ENCODE measurements around the gene SLC39A11.

Gene SLC39A11

DNA sequence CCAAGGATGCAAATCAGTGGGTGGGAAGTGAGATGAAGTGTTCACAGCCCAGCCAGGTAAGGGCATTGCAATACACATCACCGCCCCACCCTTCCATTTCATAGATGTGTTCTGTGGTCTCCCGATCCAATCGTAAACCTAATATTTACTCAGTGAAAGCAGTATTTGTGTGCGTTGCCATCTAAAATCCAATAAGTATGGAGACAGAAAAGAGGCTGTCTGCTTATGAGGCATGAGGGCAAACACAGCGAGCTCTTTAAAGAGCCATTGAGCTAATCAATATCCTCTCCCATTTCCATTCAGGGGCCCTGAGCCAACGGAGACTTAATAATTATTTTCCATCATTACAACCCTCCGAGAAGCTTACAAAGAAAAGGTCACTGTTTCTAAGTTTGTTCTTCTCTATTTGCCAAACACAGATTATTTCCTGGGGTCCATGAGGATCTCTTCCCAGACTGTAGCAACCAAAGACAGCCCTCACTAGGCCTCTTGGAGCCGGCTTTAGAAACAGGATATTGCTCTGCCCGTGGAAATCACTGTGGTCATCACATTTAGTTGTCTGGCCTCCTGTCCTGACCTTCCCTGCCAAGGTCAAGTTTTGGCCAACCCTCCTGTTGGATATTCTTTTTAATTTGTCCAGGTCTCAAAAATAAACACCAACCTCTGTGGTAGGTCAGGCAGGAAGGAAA is 120.1 kb downstream of the SLC39A11 start:
- DNase-seq: no peak

DNA sequence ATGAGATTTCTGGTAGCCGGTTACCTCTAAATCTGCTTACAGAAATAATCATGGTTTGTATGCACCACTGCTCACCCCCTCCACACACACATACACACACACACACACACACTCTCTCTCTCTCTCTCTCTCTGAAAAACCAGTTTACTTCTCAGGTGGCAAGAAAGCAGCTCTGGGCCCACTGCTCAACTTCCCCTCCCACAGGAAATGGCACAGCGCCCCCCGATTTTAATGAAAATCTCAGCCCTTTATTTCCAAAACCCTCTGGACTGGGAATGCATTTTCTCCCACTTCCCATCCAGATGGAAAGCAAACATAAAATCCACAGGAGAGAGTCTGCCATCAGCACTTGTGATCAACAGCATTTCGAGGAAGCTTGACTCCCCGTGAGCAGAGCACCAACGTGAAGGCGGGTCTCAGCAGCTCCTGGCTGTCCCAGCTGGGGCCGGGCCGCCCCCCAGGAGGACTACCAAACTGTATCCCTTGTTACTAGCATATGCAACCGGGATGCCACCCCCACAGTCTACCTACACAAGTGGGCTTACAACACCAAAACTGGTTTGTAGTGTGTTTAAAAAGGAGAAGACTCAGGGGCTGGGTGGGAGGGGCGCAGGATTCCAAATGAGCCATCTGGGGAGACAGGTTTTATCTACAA is 121.1 kb downstream of the SLC39A11 start:
- DNase-seq: no peak

DNA sequence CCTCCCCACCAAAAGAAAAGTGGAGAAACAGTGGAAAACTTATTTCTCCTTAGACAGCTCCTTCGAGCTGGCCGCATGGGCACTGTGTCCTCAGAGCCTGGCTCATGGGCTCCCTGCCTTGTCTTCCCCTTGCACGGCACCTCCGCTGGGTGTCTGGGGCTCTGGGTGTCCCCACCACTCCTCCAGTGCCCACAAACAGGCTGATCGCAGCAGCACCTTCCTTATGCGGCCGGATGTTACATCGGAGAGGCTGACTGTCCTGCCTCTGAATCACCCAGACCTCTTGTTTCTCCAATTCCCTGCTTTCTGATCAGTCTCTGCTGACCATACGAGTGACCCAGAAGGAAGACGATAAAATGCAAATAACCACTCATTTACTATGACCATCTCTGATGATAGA is 121.7 kb downstream of the SLC39A11 start:
- no peak for DNase-seq

DNA sequence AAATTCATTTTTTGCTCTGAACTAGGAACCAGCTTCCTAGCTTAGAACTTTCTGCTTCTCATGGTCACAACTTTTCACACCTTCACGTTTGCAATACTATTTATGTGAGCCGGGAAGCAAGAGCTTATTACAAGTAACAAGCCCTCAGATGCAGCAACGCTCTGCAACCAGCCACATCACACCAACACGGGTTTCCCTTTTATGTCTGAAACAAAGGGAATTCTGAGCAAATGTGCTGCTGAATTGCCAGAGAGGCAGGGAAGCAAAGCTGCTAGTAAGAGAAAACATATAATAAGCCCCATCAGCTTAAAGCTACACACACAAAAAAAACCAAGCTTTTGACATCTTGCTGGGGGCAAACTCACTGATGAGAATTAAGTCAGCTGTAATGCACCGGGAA is 122.2 kb downstream of the SLC39A11 start:
- no peak for DNase-seq

DNA sequence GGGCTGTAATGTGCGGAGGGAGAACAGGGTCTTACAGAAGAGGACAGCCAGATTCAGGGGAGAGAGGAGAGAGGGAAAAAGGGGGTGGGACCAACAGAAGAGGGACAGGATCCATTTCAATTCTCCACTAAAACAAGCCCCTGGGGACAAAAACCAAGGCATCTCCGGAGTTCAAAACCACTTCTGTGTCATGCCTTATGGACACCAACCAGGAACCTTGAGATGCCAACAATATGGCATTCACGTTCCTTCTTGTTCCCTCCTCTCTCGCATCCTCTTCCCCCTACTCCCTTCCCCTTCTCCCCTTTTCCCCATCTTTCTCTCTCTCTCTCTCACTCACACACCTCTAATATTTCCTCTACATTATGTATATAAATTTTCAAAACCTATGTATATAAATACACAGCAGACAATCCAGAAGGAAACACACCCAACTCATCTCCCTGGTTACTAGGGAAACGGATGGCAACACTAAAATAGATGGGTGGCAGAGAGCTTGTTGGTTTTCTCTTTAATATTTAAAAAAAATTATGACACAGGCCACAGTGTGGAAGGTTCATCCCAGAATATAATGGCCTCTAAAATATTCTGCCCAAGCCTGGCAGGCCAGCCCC is 123.1 kb downstream of the SLC39A11 start:
- no peak for DNase-seq

DNA sequence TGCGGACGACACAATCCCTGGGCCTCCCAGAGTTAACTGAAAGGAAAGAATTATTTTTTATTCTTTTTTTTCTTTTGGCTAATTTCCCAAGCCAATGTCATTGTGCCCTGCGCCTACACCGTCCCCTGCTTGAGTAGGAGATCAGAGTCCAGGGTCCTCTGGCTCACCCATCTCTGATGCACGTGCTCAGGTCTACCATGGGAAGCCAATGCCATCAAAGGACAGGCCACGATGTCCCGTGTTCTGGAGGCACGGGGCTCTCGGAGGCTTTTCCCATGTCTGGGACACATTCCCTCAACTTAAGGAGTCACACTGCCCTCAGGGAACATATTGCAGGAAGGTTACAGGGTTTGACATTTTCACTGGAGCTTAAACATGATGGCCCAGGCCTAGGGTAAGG is 123.7 kb downstream of the SLC39A11 start:
- no peak for DNase-seq

DNA sequence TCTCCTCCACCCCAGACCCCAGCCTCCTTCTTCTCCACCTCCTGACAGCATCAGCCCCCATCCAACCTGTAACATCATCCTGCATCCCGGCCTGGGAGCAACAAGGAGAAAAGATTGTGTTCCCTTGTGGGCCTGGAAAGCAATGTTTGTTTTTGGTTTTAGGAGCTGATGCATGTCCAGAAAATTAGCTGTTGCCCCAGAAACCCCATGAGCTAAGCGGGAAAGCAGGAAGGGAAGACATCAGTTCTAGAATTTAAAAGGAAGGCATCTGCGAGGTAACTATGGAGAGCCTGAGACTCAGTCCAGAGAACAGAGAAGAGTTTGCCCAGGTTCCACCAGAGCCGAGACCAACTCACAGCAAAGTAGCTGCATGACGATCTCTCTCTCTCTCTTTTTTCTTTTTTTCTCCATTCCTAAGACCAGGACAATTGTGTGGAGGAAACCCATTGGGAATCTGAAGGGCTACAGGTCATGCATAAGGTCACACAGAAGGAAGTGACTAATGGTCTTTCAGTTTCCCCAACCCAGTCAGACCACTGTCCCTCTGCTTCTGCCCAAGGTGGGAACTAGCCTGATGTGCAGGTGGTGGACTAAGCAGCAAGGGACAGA is 124.4 kb downstream of the SLC39A11 start:
- no peak for DNase-seq

DNA sequence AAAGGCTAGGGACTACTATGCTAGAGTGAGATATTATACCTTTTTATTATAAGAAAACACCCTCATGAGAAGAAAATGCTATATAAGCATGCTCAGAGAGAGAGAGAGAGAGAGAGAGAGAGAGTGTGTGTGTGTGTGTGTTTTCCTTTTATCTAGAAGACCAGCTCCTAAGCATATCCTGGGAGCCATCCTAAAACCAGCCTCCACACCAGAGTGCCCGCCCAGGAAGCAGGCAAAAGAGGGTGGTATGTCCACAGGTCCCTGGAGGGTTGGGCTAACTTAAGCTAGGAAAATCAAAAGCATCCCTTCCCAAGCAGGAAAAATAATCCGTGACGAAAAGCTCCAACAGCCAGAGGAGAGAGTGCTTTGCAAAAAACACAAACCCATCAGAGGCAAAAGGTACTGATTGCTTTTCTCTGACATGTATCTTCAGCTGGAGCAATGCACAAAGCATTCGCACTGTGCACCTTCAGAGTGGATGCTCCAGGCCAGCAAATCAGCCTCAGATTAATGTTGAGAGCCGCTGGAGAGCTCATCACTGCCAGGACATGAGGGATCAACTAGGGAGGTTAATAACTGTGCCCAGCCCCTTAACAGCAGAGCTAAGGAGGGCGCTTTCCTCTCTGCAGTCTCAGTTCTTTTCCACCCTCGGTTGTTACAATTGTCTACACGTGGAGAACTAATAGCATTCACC is 125.1 kb downstream of the SLC39A11 start:
- no peak for DNase-seq

DNA sequence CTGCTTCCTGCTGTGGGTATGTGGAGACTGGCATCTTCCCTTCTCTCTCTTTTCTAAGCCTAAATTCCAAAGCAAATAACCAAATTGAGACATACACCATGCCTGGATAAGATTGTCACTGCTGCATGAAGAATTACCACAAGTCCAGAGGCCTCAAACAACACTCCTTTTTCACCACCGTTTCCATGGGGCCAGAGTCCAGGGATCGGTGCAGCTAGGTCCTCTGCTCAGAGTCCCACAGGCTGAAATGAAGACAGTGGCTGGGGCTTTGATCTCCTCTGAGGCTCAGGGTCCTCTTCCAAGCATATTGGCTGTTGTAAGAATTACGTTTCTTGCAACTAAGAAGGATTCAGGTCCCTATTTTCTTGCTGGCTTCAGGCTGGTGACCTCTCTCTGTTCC is 130.4 kb downstream of the SLC39A11 start:
- no peak for DNase-seq

DNA sequence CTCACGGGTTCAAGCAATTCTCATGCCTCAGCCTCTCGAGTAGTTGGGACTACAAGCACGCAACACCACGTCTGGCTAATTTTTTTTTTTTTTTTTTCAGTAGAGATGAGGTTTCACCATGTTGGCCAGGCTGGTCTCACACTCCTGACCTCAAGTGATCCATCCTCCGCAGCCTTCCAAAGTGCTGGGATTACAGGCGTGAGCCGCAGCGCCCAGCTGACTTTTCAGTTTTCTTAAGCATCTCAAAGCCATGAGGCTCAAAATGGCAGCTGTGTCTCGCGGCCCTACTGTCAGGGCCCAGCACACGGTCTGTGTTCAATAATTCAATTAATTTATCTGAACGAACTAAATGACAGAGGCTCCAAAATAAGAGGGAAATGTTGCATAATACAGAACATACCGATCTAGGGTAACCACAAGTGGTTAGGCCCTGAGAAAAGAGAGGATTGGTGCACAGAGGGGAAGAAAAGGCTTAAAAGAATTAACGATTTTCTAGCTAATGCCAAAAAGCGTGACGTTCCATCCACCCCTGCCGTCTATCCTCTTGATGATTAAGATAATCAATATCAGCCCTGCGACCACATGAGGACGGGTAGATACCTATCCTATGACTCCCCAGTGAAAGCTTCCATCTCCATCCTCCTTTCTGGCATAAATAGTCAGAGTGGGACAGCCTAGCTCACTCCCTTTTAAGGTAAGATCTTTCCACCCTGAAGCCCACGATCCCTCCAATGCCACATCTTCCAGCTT is 136.9 kb downstream of the SLC39A11 start:
- DNase-seq: no peak

DNA sequence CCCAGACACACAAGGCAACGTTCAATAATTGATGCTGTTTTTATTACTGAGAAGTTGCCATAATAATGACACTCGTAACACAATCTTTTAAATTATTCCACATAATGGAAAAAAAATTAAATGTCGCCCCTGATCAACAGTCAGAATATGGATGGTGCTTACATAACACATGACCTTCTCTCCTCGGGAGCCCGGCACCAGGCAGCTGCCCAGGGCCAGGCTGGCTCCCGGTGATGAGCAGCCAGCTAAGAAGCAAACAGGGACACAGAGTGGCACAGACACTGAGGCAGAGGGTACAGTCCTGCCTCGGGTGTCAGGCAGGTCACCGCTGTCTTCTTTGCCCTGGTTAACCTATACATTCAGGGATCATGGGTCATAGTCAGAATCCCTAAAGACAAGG is 137.9 kb downstream of the SLC39A11 start:
- no peak for DNase-seq

DNA sequence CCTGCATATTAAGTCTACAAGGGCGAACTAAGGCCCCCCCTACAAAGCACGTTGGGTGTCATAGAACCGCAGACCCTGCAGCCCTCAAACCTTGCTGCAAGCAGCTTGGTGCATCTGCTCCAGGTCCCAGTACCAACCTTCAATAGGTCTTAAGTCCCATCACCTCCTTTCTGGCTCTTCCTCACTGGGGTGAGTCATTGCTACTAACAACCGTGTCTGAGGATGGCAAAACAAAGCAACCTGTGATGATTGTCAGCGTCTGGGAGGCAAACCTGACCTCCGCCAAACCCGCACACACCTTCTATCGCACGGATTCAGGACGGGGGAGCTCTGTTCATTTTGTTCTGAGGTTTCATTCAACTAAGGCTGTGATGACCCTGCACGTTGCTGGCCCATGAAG is 138.9 kb downstream of the SLC39A11 start:
- DNase-seq: no peak

DNA sequence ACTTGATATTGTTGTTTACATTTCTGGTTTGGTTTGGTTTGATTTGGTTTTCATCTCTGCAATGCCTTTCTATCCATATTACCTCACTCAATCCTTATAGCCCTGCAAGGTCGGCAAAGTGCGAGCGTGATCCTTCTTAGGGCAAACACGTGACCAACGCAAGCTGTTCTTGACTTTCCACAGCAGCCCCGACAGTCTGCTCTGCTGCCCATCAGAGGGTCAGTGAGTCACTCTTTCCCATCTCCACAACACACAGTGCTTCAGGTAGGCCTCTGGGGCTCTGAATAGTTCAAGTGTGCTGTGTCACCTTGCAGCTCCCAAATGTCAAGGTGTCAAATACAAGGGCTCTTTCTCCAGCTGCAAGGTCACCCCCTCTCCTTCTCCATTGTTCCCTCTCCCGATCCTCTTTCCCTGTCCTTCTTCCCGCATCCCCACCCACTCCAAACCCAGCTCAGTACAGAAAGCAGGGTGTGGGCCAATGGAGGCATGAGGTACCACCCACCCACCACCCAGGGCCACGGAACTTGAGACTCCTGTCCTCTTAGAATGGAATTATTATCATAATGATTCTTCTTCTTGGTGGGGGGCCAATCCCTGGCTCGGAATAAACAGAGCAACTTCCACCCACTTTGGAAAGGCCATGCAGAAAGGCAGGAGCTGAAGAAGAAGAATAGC is 139.7 kb downstream of the SLC39A11 start:
- no peak for DNase-seq

DNA sequence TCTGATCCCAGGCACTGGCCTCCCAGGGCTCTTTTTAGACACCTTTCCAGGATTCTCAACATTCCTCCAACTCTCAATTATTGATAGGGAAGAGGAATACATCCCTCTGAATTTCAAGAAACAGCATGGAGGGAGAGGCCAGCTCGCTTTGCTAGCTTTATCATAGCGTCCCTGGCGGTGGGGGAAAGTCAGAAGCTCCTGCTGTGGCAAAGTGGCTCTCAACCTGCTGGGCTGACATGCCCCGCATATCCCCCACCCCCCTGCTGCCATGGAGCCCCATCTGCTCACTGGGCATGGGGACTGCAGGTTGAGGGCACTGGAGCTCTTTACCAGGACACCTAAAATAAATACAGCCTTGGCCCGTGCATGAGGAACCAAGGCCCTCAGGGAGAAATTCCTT is 140.3 kb downstream of the SLC39A11 start:
- DNase-seq: no peak

DNA sequence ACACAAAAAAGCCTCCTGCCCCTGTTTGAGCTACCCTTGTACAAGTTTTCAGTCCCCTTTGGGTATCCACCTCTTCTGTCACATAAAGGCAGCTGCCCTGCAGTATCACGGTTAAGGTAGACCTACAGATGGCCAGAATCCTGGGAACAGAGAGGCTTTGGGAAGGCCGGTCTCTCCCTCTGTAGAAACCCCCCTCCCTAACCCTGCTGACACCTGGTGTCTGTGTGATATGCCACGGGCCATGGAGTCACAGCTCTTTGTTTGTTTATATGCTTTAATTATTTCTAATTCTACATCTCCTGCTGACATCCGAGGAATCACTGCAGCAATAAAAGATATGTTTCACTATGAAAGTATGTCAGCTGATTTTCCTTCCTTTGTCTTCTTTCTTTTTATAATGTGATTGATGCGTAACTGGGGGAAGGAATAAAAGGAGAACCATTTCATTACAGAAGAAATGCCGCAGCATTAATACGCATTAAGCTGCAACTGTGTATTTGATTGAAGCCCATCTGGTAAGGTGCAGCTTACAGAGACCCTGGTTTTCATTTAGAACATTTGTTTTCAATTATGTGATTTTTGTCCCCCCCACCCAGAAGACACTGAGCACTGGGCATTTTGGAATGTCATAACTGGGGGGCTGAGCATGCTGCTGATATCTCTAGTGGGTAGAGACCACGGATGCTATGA is 142.1 kb downstream of the SLC39A11 start:
- no peak for DNase-seq

DNA sequence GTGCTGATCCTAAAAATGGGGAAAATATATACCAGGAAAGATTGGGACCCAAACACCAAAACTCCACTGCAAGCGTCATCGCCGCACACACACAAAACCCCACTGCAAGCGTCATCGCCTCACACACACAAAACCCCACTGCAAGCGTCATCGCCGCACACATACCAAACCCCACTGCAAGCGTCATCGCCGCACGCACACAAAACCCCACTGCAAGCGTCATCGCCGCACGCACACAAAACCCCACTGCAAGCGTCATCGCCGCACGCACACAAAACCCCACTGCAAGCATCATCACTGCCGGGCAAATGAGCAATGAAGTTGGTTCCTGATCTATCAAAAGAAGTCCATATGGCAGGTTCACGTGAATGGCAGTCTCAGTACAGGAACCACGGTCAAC is 144.4 kb downstream of the SLC39A11 start:
- no peak for DNase-seq

DNA sequence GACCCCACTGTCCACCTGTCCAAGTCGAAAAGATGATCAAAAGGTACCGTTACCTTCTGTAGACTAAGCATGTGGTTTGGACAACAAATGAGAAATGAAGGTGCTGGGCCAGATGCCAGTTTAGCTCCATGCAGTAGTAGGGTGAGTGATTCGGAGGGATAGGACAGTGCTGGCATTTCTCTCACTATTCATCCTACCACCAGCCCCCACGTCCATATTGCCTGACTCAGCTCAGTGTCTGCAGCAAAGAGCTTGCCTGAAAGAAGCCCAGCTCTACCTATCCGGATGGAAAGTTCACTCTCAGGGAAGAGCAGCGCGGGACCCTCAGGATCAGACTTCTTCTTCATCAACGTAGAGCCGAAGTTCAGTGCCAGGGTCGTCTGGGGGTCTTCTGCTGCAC is 145.0 kb downstream of the SLC39A11 start:
- DNase-seq: no peak

DNA sequence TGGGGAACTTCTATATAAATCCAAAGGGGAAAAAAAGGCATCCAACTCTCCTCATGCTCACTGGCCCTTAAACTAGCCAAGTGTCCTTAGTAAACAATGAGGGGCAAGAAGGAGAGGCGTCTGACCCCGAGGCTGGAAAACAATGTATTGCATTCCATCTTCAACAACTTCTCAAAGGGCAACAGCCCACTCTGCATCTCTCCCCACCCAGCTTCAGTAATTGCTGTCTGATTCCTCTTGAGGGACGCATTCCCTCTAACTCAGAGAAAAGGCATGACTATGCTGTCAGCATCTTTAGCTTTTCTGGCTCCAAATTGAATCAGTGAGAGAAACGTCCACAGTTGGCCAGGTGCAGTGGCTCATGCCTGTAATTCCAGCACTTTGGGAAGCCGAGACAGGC is 145.8 kb downstream of the SLC39A11 start:
- DNase-seq: no peak

DNA sequence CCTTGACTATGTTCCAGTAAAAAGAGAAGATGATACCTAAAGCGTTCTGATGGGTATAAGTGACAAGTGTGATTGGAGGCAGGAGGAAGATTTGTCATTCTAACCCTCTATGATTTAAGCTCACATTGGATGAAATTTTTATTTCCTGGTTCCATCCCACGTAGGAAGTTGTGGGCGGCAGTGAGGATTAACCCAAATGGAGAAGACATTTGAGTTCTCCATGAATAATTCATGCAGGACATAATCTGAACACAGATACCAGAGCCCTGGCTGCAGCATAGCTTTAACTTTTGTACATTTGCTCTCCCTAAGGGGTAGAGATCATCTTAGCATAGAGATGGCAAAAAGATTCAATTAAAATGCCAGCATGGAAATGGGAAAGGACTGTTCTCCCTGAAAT is 146.3 kb downstream of the SLC39A11 start:
- DNase-seq: no peak

DNA sequence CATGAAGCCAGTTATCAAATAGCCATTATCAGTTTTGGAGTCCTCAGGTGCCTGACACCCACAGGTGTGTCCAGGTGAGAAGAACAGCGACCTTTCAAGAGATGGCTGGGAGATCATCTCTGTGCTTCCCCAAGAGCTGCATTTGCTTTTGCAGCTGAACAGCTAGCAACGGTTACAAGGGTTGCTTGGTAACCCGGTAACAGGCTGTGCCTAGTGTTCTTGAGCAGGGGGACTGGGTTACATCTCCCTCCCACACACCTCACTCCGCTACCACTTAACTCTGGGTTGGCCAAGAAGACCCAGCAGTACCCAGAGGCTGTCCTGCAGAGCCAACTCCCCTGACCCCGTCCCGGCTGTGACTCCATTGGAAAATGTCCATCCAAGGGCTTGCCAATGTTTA is 147.0 kb downstream of the SLC39A11 start:
- no peak for DNase-seq
